Naive thymus-derived CD8-positive, alpha-beta T cell (primary cell): Measurements from ENCODE around the gene MINAR1. TPM values are rescaled to one million over a fixed set of nuclear protein-coding genes. Genes with fewer than 3 reads are reported as not detected.

ENCODE experiments used
- ATAC-seq, 2 donors: fragments of 150-1000 bp; cut with Tn5 transposase in 1 of 2; sonication (Bioruptor Pico), chemical (Tn5 transposase) in 1 of 2; 1 replicate in 1 of 2; 2 replicates in 1 of 2; pipeline ENCODE4 v1.10.0; 2021; ENCODE audit warnings: mild to moderate bottlenecking in 2 of 2, moderate library complexity in 2 of 2
- POLR2A ChIA-PET: fragments of 350-600 bp; sonication (Branson Sonifier 250); formaldehyde crosslinking; loops from one replicate; lab custom pipeline; 2021; ENCODE audit warnings: antibody characterized with exemption; lab: Charles Lee
- DNase-seq, 10 donors: peaks; one replicate each; pipeline versions ENCODE4 v3.0.0 to v3.0.0-alpha.2; 2020 to 2022
- H3K27ac Mint-ChIP-seq, 10 donors: one replicate each; pipeline ENCODE4 v1.8.0; 2020 to 2022; ENCODE audit warnings: mild to moderate bottlenecking in 10 of 10, mixed read lengths in 10 of 10, moderate library complexity in 4 of 10, inconsistent platforms in 1 of 10
- H3K27me3 Mint-ChIP-seq, 5 donors: one replicate each; pipeline ENCODE4 v1.8.0; 2021 to 2022; ENCODE audit warnings: mixed read lengths in 5 of 5
- H3K36me3 Mint-ChIP-seq, 3 donors: one replicate each; pipeline ENCODE4 v1.8.0; 2020 to 2022; ENCODE audit warnings: mixed read lengths in 3 of 3, mild to moderate bottlenecking in 2 of 3, inconsistent platforms in 1 of 3
- H3K4me1 Mint-ChIP-seq, 4 donors: one replicate each; pipeline ENCODE4 v1.8.0; 2021 to 2022; ENCODE audit warnings: mixed read lengths in 4 of 4
- H3K4me3 Mint-ChIP-seq, 10 donors: one replicate each; pipeline ENCODE4 v1.8.0; 2020 to 2022; ENCODE audit warnings: mild to moderate bottlenecking in 10 of 10, mixed read lengths in 10 of 10, moderate library complexity in 6 of 10, inconsistent platforms in 1 of 10
- H3K9me3 Mint-ChIP-seq, 9 donors: one replicate each; pipeline ENCODE4 v1.8.0; 2020 to 2022; ENCODE audit warnings: mixed read lengths in 9 of 9, mild to moderate bottlenecking in 3 of 9, inconsistent platforms in 1 of 9, moderate library complexity in 1 of 9
- polyA plus RNA-seq, 3 donors: library from polyadenylated mRNA; unstranded; fragments of 300-500 nt; fragmentation: Illumina TruSeq; gene quantifications; one replicate each; pipeline ENCODE4 v1.2.3, GENCODE V29; 2021
- total RNA-seq, 8 experiments: library from RNA in 2 of 8; stranded (reverse) in 2 of 8; gene quantifications; one replicate each; pipeline ENCODE4 v1.2.3 and lab custom pipeline; 2021 to 2026

Gene MINAR1, protein sequence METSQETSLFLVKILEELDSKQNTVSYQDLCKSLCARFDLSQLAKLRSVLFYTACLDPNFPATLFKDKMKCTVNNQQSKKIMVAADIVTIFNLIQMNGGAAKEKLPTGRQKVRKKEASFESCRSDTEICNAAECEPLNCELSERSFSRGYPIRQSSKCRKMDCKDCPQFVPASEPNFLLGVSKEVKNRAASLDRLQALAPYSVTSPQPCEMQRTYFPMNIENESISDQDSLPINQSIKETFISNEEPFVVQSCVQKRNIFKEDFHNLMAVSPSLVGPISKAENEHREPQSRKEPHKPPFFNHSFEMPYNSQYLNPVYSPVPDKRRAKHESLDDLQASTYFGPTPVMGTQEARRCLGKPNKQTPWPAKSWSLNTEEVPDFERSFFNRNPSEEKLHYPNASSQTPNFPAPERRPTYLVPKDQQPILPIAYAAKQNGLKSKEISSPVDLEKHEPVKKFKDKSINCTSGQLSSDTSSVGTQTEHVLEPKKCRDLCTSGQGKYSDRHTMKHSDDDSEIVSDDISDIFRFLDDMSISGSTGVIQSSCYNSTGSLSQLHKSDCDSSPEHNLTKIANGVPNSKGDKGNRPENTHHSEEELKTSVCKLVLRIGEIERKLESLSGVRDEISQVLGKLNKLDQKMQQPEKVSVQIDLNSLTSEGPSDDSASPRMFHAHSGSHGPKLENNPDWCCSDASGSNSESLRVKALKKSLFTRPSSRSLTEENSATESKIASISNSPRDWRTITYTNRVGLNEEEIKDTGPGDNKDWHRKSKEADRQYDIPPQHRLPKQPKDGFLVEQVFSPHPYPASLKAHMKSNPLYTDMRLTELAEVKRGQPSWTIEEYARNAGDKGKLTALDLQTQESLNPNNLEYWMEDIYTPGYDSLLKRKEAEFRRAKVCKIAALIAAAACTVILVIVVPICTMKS
- total RNA-seq (under 1 TPM; 0.41 to 0.47 TPM), polyA plus RNA-seq (under 1 TPM in 1 of 3 donors, not detected in 2; 0.14 TPM), total RNA-seq (lab: John Stamatoyannopoulos, UW) (0.93 to 4.9 (median 2.8) reads per million in 6 experiments)

DNA sequence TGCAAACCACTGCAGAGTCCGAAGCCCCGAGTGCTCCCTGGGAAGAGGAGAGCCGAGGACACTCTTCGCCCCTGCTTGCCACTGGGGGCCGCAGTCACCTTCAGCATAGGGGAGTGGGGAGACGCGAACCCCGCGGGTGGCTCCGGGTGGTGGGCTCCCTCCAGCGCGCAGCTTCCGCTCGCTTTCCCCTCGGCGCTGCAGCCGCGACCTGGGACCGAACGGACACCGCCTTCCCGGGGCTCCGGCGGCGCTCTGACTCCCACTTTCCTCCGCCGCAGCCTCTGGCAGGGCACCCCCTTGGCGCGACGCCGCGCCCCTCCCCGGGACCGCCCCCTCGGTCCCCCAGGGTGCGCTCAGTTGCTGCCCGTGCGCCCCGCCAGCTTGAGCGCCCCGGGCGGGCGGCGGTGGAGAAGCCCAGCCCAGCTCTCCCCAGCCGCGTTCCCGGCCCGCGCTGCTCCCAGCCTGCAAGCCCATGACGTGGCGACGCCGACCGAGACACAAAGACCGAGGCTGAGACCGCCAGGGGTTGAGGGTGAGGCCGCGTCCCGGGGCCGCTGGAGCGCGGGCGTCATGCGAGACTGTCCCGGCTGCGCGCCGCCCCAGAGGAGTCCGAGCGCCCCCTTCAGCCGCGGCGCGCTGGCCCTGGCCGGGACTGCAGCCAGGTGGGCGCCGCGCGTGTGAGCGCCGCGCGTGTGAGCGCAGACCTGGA, at the start of gene MINAR1:
Gene MINAR1 (plus strand): TSS at position 701 of the 709 bp plus-strand sequence. CDS start 23,812 bp downstream, outside the sequence.
- H3K27ac Mint-ChIP-seq = peak within 1 kb of the TSS in 1 of 10 donors; percentile 2
- H3K36me3 Mint-ChIP-seq = peaks cover 0 to 6% (median 1%) of the 10 kb centered on the region in 3 donors
- H3K9me3 Mint-ChIP-seq = peaks cover 0 to under 1% (median 0%) of the 10 kb centered on the region in 9 donors
- peaks cover 41 to 74% (median 64%) of the 10 kb centered on the region in 5 donors for H3K27me3 Mint-ChIP-seq
- H3K4me3 Mint-ChIP-seq = peak within 1 kb of the TSS in 8 of 10 donors; percentile 8 to 75 (median 43)
- POLR2A ChIA-PET = no interaction called here
- no peak for ATAC-seq
- peaks cover 2 to 15% (median 5%) of the 10 kb centered on the region in 4 donors for H3K4me1 Mint-ChIP-seq
- no peak for DNase-seq

- ATAC-seq (no peak), DNase-seq (no peak)
- POLR2A ChIA-PET = no interaction called here
- Mint-ChIP-seq H3K9me3 (peaks cover 0 to 30% (median 5%) of the 10 kb centered on the region in 9 donors), H3K27ac (no peak overlapping the region), H3K4me3 (no peak overlapping the region), H3K4me1 (peaks cover 0 to 3% (median 0%) of the 10 kb centered on the region in 4 donors), H3K27me3 (no peaks in the 10 kb centered on the region), H3K36me3 (peaks cover 5 to 26% (median 13%) of the 10 kb centered on the region in 3 donors)
Observed at GRCh38 chr15:79394231-79394630, 37.9 kb upstream of the MINAR1 start.

DNA sequence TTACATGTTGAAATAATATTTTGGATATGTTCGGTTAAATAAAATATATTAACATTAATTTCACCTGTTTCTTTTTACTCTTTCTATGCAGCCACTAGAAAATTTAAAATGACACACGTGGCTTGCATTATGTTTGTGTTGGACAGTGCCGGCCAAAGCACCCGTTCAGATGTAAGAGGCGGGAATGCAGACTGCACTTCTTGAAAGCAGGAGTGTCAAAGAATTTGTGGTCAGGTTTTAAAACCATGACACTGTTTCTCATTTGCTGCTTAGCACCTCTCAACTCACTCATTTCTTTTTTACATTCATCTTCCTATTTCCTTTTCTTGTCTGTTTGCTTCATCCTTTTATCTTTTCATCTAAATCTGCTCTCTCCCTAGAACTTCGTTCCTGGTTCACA, 35.3 kb upstream of the MINAR1 start:
- Mint-ChIP-seq H3K4me1 (no peaks in the 10 kb centered on the region), H3K36me3 (peaks cover 3 to 18% (median 16%) of the 10 kb centered on the region in 3 donors), H3K4me3 (no peak overlapping the region), H3K9me3 (peaks cover 0 to 13% (median 0%) of the 10 kb centered on the region in 9 donors), H3K27ac (peak overlapping the region in 1 of 10 donors; percentile 23), H3K27me3 (peaks cover 0 to 2% (median 0%) of the 10 kb centered on the region in 5 donors)
- no peak for DNase-seq
- no peak for ATAC-seq
- POLR2A ChIA-PET = no interaction called here

- H3K4me1 Mint-ChIP-seq = no peaks in the 10 kb centered on the region
- ATAC-seq = no peak
- H3K9me3 Mint-ChIP-seq = peaks cover 0 to 7% (median 0%) of the 10 kb centered on the region in 9 donors
Observed at GRCh38 chr15:79397269-79397910, 34.7 kb upstream of the MINAR1 start.

GRCh38 chr15:79399606-79400005, 32.5 kb upstream of the MINAR1 start:
- Mint-ChIP-seq H3K9me3 (no peaks in the 10 kb centered on the region), H3K4me1 (no peaks in the 10 kb centered on the region), H3K27ac (no peak overlapping the region), H3K27me3 (peaks cover 0 to 2% (median 0%) of the 10 kb centered on the region in 5 donors), H3K36me3 (peaks cover 3 to 17% (median 5%) of the 10 kb centered on the region in 3 donors), H3K4me3 (no peak overlapping the region)
- ATAC-seq (no peak), DNase-seq (no peak)
- POLR2A ChIA-PET = no interaction called here

More at GRCh38 chr15:79397269-79397910, 34.7 kb upstream of the MINAR1 start:
- H3K27me3 Mint-ChIP-seq = peaks cover 0 to 2% (median 0%) of the 10 kb centered on the region in 5 donors
- no peak overlapping the region for H3K4me3 Mint-ChIP-seq
- DNase-seq = no peak
- no peak overlapping the region for H3K27ac Mint-ChIP-seq
- H3K36me3 Mint-ChIP-seq = peaks cover 3 to 16% (median 12%) of the 10 kb centered on the region in 3 donors
- POLR2A ChIA-PET = no interaction called here

GRCh38 chr15:79400650-79401049, 31.5 kb upstream of the MINAR1 start:
- Mint-ChIP-seq H3K4me1 (no peaks in the 10 kb centered on the region), H3K36me3 (peaks cover 3 to 17% (median 5%) of the 10 kb centered on the region in 3 donors), H3K4me3 (no peak overlapping the region), H3K27ac (no peak overlapping the region), H3K27me3 (peaks cover 0 to 2% (median 0%) of the 10 kb centered on the region in 5 donors), H3K9me3 (no peaks in the 10 kb centered on the region)
- DNase-seq (no peak), ATAC-seq (no peak)
- POLR2A ChIA-PET = no interaction called here

GRCh38 chr15:79401301-79401700, 30.8 kb upstream of the MINAR1 start:
- ATAC-seq = no peak
- Mint-ChIP-seq H3K9me3 (no peaks in the 10 kb centered on the region), H3K4me3 (no peak overlapping the region), H3K36me3 (peaks cover 3 to 17% (median 5%) of the 10 kb centered on the region in 3 donors), H3K27ac (no peak overlapping the region), H3K4me1 (no peaks in the 10 kb centered on the region), H3K27me3 (peaks cover 0 to 2% (median 0%) of the 10 kb centered on the region in 5 donors)
- no peak for DNase-seq
- POLR2A ChIA-PET = no interaction called here

DNA sequence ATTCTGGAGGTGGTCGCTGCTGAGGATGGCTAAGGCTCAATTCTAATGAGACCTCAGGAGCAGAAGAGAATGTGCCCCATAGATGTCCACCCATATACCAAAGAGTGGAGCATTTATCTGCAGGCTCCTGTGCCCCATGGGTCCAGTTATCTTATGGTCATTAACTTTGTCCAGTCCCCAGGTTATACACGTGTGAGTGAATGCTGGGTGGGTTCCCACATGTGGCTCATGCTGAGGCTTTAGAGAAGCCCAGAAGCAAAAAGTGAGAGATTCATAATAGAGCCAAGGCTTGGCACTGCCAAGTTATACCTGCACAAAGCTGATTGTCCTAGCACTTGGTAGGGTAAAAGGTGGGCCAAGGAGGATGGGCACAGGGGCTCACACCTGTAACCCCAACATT, 30.0 kb upstream of the MINAR1 start:
- Mint-ChIP-seq H3K4me3 (no peak overlapping the region), H3K4me1 (no peaks in the 10 kb centered on the region), H3K36me3 (peaks cover 3 to 17% (median 5%) of the 10 kb centered on the region in 3 donors), H3K9me3 (no peaks in the 10 kb centered on the region), H3K27me3 (peaks cover 0 to 2% (median 0%) of the 10 kb centered on the region in 5 donors), H3K27ac (no peak overlapping the region)
- DNase-seq (no peak), ATAC-seq (no peak)
- POLR2A ChIA-PET = no interaction called here

DNA sequence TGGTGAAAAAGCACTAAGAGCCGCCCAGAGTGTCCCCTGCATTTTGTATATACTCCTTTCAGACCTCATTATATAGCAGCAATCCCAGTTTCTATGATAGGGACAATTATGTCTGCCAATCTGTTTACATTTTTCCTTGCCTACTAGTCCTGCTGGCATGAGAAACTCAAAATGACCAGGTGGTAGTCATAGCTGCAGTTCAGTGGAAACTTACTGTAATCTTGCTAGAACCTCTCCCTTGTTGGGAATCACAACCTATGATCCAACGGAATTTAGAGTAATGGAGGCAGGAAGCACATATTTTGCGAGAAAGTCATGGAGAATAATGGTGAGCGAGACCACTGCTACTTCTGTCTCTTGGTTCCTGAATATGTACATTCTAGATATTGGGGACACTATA, 28.6 kb upstream of the MINAR1 start:
- Mint-ChIP-seq H3K4me1 (no peaks in the 10 kb centered on the region), H3K27ac (no peak overlapping the region), H3K36me3 (peaks cover 0 to 11% (median 5%) of the 10 kb centered on the region in 3 donors), H3K9me3 (no peaks in the 10 kb centered on the region), H3K27me3 (peaks cover 0 to 2% (median 0%) of the 10 kb centered on the region in 5 donors), H3K4me3 (no peak overlapping the region)
- POLR2A ChIA-PET = no interaction called here
- DNase-seq (no peak), ATAC-seq (no peak)

GRCh38 chr15:79406210-79406609, 25.9 kb upstream of the MINAR1 start:
- no peaks in the 10 kb centered on the region for H3K4me1 Mint-ChIP-seq
- POLR2A ChIA-PET = no interaction called here
- H3K27ac Mint-ChIP-seq = no peak overlapping the region
- H3K36me3 Mint-ChIP-seq = peaks cover 0 to 4% (median 1%) of the 10 kb centered on the region in 3 donors
- no peak for ATAC-seq
- no peak for DNase-seq
- no peaks in the 10 kb centered on the region for H3K9me3 Mint-ChIP-seq
- H3K27me3 Mint-ChIP-seq = no peaks in the 10 kb centered on the region
- H3K4me3 Mint-ChIP-seq = no peak overlapping the region

DNA sequence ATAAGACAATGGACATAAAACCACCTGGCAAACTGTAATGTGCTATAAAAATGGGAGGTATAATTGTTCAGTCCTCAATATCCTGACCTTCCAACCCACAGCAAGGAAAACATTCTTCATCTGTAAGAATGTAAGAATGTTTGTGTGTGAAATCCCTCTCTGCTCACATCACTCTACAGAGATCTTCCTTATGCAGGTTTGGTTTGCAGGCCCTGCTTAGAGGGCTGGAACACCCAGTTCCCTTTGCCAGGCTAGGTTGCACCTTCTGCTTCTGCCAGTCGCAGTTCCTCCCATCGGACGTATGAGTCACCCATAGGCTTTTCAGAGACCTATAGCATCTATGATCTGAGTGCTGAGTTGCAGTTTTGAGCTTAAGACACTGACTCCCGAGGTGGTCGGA, 24.1 kb upstream of the MINAR1 start:
- peaks cover 0 to 3% (median 0%) of the 10 kb centered on the region in 4 donors for H3K4me1 Mint-ChIP-seq
- H3K27ac Mint-ChIP-seq = no peak overlapping the region

More for the DNA sequence above, 24.1 kb upstream of the MINAR1 start:
- ATAC-seq (no peak), DNase-seq (no peak)
- Mint-ChIP-seq H3K9me3 (no peaks in the 10 kb centered on the region), H3K36me3 (peaks cover 0 to 14% (median 13%) of the 10 kb centered on the region in 3 donors), H3K4me3 (no peak overlapping the region), H3K27me3 (no peaks in the 10 kb centered on the region)
- POLR2A ChIA-PET = no interaction called here
